Germinal center (tissue), 1 donor: ENCODE data around the gene PRCD.

Experiments used
- DNase-seq: peaks from one replicate; pipeline ENCODE4 v3.0.0; 2012; ENCODE audit warnings: mixed read lengths, low spot score

The PRCD gene

DNA sequence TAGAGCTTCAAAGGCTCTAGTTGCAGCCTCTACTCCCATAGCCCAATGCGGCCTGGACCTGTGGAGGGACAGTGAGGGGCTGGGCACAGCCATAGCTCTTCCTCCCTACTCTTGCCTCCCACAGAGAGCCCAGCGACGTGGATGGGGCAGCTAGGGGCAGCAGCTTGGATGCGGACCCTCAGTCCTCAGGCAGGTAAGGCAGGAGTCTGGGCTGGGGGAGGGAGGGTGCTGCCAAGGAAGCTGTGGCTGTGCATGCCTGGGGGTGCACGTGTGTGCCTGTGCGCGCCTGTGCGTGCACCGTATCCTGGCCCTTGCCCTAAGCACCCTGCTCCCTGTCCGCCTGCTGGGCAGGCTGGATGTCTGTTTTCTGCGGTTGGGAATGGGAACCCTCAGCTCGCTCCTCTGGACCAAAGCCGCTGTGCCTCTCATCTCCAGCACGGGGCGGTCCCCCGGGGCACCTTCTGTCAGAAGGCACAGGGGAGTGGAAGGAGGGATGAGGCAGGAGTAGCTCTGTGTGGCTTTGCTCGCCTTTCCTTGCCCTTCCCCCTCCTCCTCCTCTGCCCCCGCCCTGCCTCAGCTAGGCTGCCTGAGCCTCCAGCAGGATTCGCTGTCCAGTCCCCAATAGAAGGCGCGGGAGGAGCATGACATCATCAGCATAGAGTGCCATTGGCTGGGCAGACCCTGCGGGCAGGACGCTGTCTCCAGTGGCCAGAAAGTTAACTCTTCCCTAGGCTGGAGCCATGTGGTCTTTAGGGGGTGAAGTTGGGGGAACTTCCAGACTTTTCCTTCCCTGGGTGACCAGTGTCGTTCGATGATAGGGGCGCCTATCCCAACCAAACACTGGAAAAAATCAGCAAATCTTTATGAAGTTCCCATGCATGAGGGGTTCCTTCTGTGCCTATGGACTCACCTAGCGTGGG lies 797 bp downstream of the PRCD start:
- peak; percentile 53 for DNase-seq

GRCh38 chr17:76541739-76542454 lies 2.1 kb downstream of the PRCD start:
- DNase-seq = no peak

GRCh38 chr17:76542566-76542971 lies 2.7 kb downstream of the PRCD start:
- DNase-seq = no peak

DNA sequence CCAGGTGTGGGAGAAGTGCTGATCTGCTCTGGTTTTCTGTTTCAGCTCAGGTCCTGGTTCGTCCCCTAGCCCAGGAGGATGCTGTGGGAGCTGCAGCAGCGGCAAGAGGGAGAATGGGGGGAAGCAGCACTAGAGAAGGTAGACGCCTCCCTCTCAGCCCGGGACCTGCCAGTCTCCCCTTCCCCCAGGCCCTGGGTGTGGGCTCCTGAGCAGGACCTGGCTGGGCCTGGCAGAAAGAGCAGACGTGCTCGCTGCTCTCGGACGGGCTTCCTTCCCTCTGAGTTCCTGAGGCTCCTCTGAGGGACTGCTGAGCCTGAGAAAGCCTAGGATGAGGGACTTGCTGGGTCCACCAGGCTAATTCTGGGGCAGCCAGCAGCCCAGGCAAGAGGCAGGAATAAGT lies 3.1 kb downstream of the PRCD start:
- DNase-seq = no peak

DNA sequence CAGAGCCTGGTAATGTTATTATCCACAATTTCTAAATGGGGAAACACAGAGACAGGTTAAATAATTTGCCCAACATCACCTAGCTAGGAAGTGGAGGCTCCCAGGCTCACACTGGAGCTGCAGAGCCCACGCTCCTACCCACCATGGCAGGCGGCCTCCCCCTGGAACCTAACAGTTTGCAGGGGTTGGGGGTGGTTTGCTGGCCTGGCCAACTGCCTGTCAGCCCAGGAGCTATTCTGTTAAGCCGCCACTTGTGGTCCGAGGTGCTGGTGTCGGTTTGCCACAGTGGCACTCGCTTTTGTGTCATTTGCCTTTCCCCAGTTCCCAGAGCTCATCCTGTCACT lies 3.6 kb downstream of the PRCD start:
- DNase-seq = no peak

GRCh38 chr17:76543826-76544545 lies 4.1 kb downstream of the PRCD start:
- no peak for DNase-seq

DNA sequence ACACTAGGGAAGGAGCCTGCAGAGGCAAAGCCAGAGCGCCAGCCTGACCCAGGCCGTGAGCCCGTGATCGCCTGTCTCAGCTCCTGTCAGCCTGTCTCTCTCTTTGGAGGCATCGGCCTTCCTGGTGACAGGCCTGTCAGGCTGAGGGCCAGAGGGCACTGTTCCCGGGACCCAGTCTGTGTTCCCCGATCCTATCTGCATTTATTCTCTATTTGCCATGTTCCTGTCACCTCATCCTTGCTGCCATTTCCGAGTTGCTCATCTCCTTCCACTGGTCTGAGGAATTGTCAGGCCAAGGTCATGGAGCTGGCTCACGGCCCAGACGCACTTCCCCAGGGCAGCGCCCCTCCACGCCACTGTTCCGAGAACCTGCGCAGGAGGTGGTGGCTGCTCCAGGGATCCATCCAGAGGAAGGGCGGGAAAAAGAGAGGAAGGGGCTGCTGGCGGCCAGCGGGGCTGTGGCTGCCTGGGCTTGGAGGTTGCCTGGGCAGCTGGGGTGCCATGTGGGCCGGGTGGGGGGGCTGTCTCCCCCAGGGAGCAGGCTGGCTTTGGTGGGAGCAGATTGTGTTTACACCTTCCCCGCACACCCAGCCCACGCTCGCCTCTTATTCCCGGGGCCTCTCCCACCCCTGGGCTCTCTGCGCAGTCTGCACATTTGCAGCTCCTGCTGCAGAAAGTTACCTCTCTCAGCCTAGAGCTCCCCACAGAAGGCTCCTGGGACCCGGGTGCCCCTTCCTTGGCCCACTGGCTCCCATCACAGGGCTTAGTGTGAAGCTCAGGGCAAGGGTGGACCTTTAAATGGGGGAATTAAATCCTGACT lies 4.9 kb downstream of the PRCD start:
- DNase-seq = no peak

DNA sequence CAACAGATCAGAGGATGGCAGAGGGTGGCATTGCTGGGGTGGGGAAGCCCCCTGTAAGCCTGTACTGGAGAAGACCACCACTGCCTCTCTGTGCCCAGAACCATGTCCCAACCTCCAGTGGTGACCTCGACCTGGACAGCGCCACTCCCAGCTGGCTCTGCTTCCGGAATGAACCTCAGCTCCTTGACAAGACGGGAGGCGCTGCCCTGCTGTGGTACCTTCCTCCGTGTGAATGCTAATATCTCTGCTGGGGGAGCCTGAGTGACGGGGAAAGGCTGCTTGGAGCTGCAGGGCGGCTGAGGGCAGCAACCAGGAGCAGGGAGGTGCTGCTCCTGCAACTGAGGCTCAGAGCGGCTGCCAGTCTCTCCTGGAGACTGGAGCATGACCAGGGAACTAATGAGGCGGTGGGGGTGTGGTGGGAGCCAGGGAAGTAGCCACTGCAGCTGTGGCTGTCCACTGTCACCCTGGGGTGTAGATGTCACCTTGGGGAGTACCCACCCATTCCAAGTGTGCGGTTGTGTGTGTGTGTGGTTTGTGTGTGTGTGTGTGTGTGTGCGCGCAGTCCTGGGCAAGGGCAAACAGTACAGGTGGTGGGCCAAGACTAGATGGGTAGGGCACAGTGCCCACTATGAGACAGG lies 6.2 kb downstream of the PRCD start:
- no peak for DNase-seq

DNA sequence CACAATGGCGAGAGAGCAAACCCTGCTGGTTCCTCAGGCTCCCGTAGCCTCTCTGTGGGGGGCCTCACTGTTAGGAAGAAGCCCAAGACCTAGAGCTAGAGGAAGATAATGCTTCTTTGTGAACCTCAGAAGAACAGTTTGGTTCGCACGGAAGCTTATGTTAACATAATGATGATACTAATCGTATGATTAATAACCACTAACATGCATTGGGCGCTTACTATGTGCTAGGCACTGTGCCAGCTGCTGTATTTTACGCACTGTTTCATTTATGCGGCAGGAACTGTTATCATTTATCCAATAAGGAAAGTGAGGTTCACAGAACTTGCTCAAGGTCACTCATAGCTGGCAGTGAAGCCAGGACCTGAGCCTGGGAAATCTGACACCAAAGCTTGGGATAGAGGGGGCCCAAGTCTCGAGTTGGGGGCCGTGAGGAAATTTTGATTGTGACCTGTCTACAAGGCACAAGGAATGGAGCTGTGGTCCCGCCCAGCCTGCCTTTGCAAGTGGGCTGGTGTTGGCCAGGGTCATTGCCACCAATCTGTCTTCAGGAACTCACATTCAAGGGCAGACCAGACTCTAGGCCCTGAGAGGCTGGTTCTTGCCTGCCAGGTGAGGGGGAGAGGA lies 6.8 kb downstream of the PRCD start:
- DNase-seq = no peak

DNA sequence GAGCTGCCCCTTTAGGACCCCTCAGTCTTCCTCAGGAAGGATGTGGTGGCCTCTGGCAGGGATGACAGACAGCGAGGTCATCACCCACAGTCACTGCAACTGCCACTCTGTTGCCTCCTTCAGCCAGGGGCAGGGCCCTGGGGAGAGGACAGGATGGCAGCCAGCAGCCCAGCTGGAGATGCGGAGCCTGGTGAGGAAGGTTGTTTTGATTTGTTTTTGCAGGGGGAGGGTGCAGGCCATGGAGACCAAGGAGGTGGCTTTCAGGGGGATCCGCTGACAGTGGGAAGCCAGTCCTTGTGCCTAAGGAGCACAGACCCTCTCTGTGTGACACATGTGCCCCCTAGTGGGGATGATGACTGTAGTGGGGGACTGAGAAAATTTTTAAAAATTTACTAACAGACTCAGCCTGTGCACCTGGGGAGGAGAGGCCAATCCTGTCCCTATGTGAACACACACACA lies 7.4 kb downstream of the PRCD start:
- DNase-seq = peak; percentile 65

- no peak for DNase-seq
Measured at GRCh38 chr17:76547642-76548202, 7.9 kb downstream of the PRCD start.

DNA sequence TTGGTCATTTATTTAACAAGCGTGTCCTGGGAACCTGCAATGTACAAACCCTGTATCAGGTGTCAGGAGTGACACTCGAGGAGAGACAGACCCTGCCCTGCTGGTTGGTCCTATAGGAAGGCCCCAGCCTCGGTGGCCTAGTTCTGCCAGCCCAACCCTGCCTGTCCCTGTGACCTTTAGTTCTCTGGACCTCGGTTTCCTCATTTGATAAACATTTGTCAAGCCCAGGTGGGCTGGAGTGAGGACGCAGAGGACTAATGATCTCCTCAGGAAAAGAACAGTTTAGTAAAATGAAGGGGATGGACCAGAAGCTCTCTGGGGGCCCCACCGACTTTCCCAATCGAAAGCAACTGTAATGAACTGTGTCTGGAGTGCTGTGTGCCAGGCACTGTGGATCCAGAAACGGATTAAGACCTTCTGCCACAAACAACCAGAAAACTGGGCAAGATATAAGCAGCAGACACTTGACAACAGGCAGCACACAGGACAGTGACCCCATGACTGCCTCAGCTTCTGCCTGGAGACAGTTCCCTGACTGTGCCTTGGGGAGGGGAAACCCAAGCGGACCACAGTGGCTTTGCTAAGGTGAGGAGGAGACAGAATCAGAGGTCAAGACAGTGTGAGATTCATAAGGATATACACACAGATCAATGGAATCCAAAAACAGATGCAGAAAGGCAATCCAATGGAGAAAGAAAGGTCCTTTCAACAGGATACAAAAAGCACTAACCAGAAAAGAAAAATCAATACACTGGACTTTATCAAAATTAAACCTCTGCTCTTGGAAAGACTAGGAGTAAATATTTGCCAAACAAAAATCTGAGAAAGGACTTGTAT lies 8.8 kb downstream of the PRCD start:
- DNase-seq = no peak

GRCh38 chr17:76549215-76549518 lies 9.3 kb downstream of the PRCD start:
- no peak for DNase-seq

- DNase-seq = no peak
Measured at GRCh38 chr17:76549539-76549938, 9.7 kb downstream of the PRCD start.

GRCh38 chr17:76550712-76551615 lies 11.1 kb downstream of the PRCD start:
- DNase-seq = no peak

GRCh38 chr17:76551685-76552084 lies 11.8 kb downstream of the PRCD start:
- no peak for DNase-seq

DNA sequence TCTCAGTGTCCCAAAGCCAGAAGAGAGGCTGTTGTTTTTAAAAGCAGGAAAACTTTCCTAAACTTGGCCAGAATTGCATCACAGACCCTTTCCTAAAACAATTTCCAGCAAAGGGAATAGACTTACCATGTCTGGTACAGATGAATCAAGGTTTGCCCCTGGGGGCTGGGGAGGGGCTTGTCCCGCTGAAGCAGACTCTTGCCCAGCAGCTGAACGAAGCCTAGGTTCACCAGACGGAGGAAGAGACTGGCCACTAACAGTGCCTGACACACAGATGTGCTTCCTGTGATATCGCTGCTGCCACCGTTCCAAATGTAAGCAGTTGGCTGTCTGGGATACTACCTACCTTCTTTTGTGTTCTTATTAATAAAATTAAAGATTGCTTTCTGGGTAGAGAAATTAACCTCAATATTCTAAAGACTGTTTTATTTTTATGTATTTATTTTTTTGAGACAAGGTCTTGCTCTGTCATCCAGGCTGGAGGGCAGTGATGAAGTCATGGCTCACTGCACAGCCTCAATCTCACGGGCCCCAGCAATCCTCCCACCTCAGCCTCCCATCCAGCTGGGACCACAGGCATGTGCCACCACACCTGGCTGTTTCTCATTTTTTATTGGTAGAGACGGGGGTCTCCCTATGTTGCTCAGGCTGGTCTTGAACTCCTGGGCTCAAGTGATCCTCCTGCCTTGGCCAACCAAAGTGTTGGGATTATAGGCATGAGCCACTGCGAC lies 13.5 kb downstream of the PRCD start:
- no peak for DNase-seq

- no peak for DNase-seq
Measured at GRCh38 chr17:76554131-76554530, 14.3 kb downstream of the PRCD start.
